Activated B cell treated with CpG ODN at 0.5 μM for 24 hours (primary cell): ENCODE measurements around the gene STAT4. TPM values are rescaled to one million over a fixed set of nuclear protein-coding genes. Genes with fewer than 3 reads are reported as not detected.

Source experiments
- ATAC-seq: fragments of 200-7000 bp; cut with Tn5 transposase; one replicate; pipeline ENCODE4 v1.10.0; 2021; ENCODE audit warnings: low read depth, mild to moderate bottlenecking, moderate library complexity
- CTCF ChIA-PET: fragments of 350-600 bp; sonication (Branson Sonifier 250); formaldehyde crosslinking; loops from one replicate; lab custom pipeline; 2021; ENCODE audit warnings: antibody characterized with exemption; lab: Charles Lee
- POLR2A ChIA-PET: fragments of 350-600 bp; sonication (Branson Sonifier 250); formaldehyde crosslinking; loops from one replicate; lab custom pipeline; 2021; ENCODE audit warnings: antibody characterized with exemption; lab: Charles Lee
- DNase-seq: peaks from one replicate; pipeline ENCODE4 v3.0.0; 2022
- H3K27ac Mint-ChIP-seq: one replicate; pipeline ENCODE4 v1.8.0; 2020; ENCODE audit warnings: mixed read lengths
- H3K27me3 Mint-ChIP-seq: one replicate; pipeline ENCODE4 v1.8.0; 2021; ENCODE audit warnings: mixed read lengths
- H3K36me3 Mint-ChIP-seq: one replicate; pipeline ENCODE4 v1.8.0; 2021; ENCODE audit warnings: low read depth, mixed read lengths
- H3K4me1 Mint-ChIP-seq: one replicate; pipeline ENCODE4 v1.8.0; 2021; ENCODE audit warnings: mixed read lengths
- H3K4me3 Mint-ChIP-seq: one replicate; pipeline ENCODE4 v1.8.0; 2020; ENCODE audit warnings: mild to moderate bottlenecking, mixed read lengths
- H3K9me3 Mint-ChIP-seq: one replicate; pipeline ENCODE4 v1.8.0; 2020; ENCODE audit warnings: mixed read lengths
- intact Hi-C: fragments of 100-400 bp; cut with micrococcal nuclease; formaldehyde crosslinking; loops from one replicate; pipeline ENCODE4 v1.15.1; 2024
- total RNA-seq: library from RNA; stranded (reverse); gene quantifications from 2 replicates; pipeline ENCODE4 v1.2.3, GENCODE V29; 2022
- TF ChIP-seq, protein P1 (sequence below): fragments of 200-600 bp; IDR thresholded peaks from one replicate; pipeline ENCODE4 v1.8.0; 2022; ENCODE audit warnings: antibody characterized with exemption, mild to moderate bottlenecking

The STAT4 gene
- total RNA-seq, 1 donor from 2014 or later: 16.5 TPM

DNA sequence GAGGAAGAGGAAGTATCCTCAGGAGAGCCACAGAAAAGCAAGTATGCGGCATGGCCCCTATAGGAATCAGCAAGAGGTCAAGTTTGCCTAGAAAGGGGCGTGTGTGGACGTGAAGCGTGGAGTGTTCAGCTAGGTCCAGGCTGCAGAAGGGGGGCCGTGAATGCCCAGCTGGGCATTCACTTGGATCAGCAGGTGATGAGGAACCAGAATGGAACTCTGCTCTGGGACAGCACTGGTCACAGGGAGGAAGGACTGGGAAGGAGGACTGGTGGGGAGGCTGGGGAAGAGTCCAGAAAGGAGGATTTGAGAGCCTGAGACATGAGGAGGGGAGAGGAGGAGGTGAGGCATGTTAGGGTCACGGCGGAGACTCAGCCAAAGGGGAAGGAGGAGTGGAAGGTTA is 156.6 kb downstream of the STAT4 start:
- H3K4me1 Mint-ChIP-seq: peaks cover 6% of the 10 kb centered on the region
- ATAC-seq (no peak), DNase-seq (no peak)
- ChIA-PET POLR2A (no interaction called here), CTCF (no interaction called here)
- no peak overlapping the region for H3K27ac Mint-ChIP-seq
- peaks cover 90% of the 10 kb centered on the region for H3K36me3 Mint-ChIP-seq
- intact Hi-C loops: no loop called here
- H3K27me3 Mint-ChIP-seq: no peaks in the 10 kb centered on the region
- H3K4me3 Mint-ChIP-seq: no peak overlapping the region
- peaks cover 4% of the 10 kb centered on the region for H3K9me3 Mint-ChIP-seq
- TF ChIP-seq, protein P1, sequence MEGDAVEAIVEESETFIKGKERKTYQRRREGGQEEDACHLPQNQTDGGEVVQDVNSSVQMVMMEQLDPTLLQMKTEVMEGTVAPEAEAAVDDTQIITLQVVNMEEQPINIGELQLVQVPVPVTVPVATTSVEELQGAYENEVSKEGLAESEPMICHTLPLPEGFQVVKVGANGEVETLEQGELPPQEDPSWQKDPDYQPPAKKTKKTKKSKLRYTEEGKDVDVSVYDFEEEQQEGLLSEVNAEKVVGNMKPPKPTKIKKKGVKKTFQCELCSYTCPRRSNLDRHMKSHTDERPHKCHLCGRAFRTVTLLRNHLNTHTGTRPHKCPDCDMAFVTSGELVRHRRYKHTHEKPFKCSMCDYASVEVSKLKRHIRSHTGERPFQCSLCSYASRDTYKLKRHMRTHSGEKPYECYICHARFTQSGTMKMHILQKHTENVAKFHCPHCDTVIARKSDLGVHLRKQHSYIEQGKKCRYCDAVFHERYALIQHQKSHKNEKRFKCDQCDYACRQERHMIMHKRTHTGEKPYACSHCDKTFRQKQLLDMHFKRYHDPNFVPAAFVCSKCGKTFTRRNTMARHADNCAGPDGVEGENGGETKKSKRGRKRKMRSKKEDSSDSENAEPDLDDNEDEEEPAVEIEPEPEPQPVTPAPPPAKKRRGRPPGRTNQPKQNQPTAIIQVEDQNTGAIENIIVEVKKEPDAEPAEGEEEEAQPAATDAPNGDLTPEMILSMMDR: no peak

DNA sequence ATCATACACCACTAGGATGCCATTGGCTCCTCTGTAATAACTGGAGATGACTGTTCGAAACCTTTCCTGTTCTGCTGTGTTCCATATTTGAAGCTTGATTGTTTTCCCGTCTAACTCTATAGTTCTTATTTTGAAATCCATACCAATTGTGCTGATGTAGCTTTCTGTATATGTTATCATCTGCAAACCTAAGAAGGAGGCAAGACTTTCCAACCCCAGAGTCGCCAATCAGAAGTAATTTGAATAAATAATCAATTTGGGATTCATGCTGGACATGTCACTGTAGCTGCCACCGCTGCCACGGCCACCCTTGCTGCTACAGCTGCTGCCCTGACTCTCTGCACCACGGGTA is 157.5 kb downstream of the STAT4 start:
- no peak overlapping the region for H3K27ac Mint-ChIP-seq
- TF ChIP-seq, protein P1: no peak
- H3K4me1 Mint-ChIP-seq: peaks cover 6% of the 10 kb centered on the region
- intact Hi-C loops: no loop called here
- DNase-seq (no peak), ATAC-seq (no peak)
- peaks cover 92% of the 10 kb centered on the region for H3K36me3 Mint-ChIP-seq
- H3K27me3 Mint-ChIP-seq: no peaks in the 10 kb centered on the region
- ChIA-PET POLR2A (no interaction called here), CTCF (no interaction called here)
- no peak overlapping the region for H3K4me3 Mint-ChIP-seq
- H3K9me3 Mint-ChIP-seq: peaks cover 4% of the 10 kb centered on the region

DNA sequence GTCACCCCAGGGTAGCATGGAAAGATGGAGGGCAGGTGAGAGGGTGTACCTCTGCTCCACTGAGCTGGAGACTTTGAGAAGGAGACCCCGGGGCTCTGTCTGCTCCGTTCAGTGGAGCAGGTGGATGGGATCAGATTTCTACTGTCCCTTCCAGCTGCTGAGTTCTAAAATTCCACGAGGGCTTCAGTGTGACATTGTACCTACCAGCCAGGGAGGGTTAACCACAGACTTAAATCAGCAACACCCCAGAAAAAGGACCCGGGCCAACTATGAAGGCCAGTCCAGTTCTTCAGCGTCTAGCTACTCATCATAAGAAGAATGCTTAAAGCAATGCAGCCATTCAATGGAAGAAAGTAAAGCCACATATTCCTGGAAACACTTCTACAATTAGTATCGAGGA is 160.7 kb downstream of the STAT4 start:
- H3K36me3 Mint-ChIP-seq: peaks cover 92% of the 10 kb centered on the region
- H3K27me3 Mint-ChIP-seq: no peaks in the 10 kb centered on the region
- intact Hi-C loops: loop anchor here (2.0 kb wide), 1 partner anchor 13 kb away; no protein-coding TSS in a partner anchor
- no peak overlapping the region for H3K4me3 Mint-ChIP-seq
- peak overlapping the region; percentile 30 for H3K27ac Mint-ChIP-seq
- ChIA-PET POLR2A (no interaction called here), CTCF (no interaction called here)
- TF ChIP-seq, protein P1: no peak
- no peak for ATAC-seq
- H3K4me1 Mint-ChIP-seq: peaks cover 3% of the 10 kb centered on the region
- no peaks in the 10 kb centered on the region for H3K9me3 Mint-ChIP-seq
- no peak for DNase-seq

DNA sequence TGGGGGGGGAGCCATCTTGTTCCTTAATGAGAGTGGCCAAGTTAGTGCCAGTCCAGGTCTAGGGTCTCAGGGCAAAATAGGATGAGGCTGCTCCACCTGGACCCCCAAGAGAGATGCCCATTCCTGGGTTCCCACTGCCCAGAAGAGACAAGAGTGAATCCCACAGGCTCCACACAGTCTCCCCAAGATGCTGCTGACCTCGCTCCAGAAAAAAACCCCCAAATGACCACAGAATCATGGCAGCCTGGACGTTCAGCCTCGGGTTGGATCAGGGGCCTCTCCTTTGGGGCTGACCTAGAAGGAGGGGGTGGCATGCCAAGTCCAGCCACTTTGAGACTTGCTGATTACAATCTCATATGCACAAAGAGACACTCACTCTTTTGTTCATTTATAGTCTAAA is 161.9 kb downstream of the STAT4 start:
- POLR2A ChIA-PET: no interaction called here
- Mint-ChIP-seq H3K4me3 (no peak overlapping the region), H3K27me3 (no peaks in the 10 kb centered on the region), H3K27ac (no peak overlapping the region), H3K4me1 (no peaks in the 10 kb centered on the region), H3K36me3 (peaks cover 93% of the 10 kb centered on the region), H3K9me3 (no peaks in the 10 kb centered on the region)
- TF ChIP-seq, protein P1: no peak
- no peak for DNase-seq
- CTCF ChIA-PET: no interaction called here
- intact Hi-C loops: no loop called here
- ATAC-seq: no peak

DNA sequence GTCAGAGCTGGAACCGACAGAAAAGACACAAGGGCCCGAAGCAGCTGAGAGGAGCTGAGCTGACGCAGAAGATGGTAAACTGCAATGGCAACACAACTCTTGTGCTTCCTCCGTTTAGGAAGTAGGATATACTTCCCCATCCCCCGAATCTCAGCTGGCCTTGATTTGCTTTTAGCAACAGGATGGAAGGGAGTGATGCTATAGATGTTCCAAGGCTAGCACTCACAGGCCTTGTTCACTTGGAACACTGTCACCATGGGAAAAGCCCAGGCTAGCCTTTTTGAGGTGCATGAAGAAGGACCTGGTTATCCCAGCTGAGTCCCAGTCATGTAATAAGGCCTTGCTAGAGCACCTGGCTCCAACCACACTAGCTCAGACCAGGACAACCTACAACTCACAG is 162.9 kb downstream of the STAT4 start:
- ChIA-PET POLR2A (no interaction called here), CTCF (no interaction called here)
- no peak for DNase-seq
- no peak overlapping the region for H3K27ac Mint-ChIP-seq
- no peaks in the 10 kb centered on the region for H3K27me3 Mint-ChIP-seq
- ATAC-seq: no peak
- peaks cover 91% of the 10 kb centered on the region for H3K36me3 Mint-ChIP-seq
- no peak overlapping the region for H3K4me3 Mint-ChIP-seq
- no peaks in the 10 kb centered on the region for H3K9me3 Mint-ChIP-seq
- intact Hi-C loops: no loop called here
- TF ChIP-seq, protein P1: no peak
- no peaks in the 10 kb centered on the region for H3K4me1 Mint-ChIP-seq
